MM.1S (cell line): Measurements from ENCODE around the gene COA5.

ENCODE experiments used
- CTCF ChIP-seq: fragments of 300-600 bp; sonication (generic); IDR thresholded peaks from 2 replicates; pipeline ENCODE4 v1.5.1; 2016; ENCODE audit warnings: antibody characterized with exemption, low read length, mixed read lengths
- EZH2 ChIP-seq: fragments of 300-600 bp; sonication (generic); optimal IDR thresholded peaks from 2 replicates; pipeline ENCODE3; 2017; ENCODE audit warnings: low read depth, mild to moderate bottlenecking, antibody characterized with exemption, low read length, mixed read lengths

- TF ChIP-seq EZH2, result no peak
- TF ChIP-seq CTCF, result no peak
Measured at GRCh38 chr2:98571796-98572195, 36.5 kb downstream of the COA5 start.
